GM18505 (cell line): ENCODE results near the gene ILKAP.

Experiments
- ATAC-seq: cut with Tn5 transposase; IDR thresholded peaks from one replicate; pipeline ENCODE4 v1.9.1; 2021; ENCODE audit not compliant: unreplicated experiment
- POLR2A ChIP-seq: IDR thresholded peaks from 4 replicates; pipeline ENCODE4 v1.6.1; 2011; ENCODE audit warnings: borderline replicate concordance; ENCODE audit not compliant: insufficient read depth, insufficient read length; ENCODE audit errors: extremely low read depth

Gene ILKAP

DNA sequence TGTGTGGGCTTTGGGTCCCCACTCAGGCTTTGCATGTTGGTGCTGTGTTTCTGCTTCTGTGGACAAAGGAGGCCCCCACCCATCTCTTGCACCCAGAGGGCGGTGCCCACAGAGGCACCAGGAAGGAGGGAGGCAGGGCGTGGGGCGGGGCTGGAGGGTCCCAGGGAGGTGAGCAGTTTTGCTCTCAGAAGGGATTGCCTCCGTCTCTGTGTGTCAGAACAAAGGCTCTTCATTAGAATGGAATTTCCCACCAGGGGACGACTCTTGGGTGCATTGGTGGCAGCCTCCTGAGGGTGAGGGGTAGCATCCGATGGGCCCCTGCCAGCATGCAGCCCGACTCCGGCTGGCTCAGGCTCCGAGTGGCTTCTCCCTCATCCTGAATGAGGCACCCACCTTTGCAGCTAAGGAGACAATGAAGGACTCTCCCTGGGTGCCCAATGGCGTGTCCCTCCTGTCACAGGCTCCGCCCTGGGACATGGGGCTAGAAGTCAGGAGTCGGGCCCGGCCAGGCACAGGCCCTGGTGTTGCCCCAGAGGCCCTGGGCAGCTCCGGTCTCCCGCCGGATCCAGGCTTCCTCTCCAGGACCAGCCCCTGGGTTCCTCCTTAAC lies 51.8 kb downstream of the ILKAP start:
- TF ChIP-seq POLR2A: no peak
- ATAC-seq: no peak

DNA sequence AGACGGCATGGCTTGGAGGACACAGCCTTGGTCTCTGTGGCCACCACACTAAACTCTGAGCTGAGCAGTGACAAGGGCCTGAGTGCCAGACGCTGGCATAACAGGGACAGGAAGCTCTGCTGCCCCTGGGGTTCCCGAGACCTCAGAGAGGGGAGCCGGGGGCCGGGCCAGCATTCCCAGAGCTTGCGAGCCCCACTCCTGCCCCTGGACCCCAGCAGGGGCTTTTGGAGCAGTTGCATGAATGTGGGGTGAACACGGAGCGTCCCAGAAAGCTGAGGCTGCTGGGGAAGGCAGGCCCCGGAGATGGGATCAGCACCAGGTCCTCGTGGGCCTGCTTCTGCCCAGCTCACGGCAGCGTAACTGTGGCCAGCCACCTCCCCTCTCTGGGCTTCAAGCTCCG lies 52.3 kb downstream of the ILKAP start:
- no peak for TF ChIP-seq POLR2A
- no peak for ATAC-seq

DNA sequence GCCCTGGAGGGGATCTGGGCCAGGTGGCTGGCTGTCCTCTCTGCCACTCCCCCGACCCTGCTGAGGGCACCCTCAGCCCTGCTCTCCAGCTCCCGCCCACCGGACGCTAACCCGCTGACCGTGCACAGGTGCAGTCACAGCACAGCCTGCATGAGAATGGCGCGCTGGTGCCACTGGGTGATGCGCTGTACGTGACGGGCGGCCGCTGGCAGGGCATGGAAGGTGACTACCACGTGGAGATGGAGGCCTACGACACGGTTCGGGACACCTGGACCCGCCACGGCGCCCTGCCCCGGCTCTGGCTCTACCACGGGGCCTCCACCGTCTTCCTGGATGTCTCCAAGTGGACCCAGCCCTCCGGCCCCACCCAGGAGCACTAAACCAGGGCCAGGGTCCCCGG lies 52.8 kb downstream of the ILKAP start:
- TF ChIP-seq POLR2A: no peak

DNA sequence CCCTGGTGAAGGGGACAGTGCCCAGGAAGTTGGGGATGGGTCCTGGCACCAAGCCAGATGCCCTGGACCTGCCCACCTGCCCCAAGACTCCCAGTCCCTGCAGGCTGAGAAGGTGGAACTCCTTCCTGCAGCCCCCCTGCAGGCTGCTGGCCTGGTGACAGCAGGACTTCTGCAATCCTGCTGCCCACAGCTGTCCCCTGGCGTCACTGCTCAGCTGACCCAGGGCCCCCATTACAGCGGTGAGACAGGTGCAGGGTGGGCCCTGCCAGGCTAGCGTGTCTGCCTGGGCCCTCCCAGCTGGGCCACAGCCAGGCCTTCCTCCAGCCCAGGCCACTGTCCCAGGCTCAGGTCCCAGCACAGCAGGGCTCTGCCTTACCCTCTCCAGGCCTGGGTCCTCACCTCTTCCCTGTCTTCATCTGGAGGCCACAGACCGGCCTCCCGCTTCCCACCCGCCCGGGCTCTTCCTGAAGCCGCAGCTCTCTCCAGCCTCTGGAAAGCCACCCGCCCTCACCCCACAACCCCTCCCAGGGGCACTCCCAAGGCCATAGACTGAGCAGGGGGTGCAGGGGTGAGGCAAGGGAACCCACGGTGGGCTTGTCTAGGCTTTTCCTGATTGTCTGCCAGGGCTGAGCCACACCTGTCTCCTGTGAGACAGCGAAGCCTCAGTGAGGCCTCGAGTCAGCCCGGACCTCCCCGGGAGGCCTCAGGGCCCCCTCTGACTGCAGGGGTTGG lies 53.5 kb downstream of the ILKAP start:
- ATAC-seq: no peak
- no peak for TF ChIP-seq POLR2A

More for the DNA sequence above, 52.8 kb downstream of the ILKAP start:
- no peak for ATAC-seq

DNA sequence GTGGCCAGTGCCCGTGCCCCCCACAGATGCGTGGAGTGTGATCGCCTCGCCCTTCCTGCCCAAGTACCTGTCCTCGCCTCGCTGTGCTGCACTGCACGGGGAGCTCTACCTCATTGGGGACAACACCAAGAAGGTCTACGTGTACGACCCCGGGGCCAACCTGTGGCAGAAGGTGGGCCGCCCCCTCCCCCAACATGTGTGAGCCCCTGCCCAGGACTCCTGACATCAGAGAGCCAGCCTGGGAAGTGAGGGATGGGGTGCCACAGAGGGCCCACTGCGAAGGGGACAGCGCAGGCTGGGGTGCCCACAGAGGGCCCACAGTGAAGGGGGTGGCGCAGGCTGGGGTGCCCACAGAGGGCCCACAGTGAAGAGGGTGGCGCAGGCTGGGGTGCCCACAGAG lies 54.5 kb downstream of the ILKAP start:
- no peak for ATAC-seq
- TF ChIP-seq POLR2A: no peak

DNA sequence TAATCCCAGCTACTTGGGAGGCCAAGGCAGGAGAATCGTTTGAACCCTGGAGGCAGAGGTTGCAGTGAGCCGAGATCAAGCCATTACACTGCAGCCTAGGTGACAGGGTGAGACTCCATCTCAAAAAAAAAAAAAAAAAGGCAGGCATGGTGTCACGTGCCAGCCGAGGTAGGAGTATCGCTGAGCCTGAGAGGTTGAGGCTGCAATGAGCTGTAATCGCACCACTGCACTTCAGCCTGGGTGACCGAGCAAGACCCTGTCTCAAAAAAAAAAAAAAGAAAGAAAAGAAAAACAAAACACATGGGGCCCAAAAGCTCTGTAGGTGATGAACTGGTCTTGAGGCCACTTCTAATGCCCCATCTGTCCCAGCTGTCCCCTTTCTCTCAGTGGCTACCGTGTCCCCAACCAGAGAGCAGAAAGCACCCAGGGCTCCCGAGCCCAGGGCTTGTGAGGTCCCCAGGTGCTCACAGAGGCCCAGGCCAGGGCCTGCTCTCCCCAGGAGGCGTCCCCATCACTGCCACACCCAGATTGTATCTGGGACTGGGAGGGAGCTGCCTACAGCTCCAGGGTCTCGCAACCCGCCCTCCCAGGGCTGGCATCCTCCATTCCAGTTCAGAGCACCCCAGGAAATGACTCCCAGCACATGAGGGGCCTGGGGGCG lies 56.5 kb downstream of the ILKAP start:
- ATAC-seq: no peak

DNA sequence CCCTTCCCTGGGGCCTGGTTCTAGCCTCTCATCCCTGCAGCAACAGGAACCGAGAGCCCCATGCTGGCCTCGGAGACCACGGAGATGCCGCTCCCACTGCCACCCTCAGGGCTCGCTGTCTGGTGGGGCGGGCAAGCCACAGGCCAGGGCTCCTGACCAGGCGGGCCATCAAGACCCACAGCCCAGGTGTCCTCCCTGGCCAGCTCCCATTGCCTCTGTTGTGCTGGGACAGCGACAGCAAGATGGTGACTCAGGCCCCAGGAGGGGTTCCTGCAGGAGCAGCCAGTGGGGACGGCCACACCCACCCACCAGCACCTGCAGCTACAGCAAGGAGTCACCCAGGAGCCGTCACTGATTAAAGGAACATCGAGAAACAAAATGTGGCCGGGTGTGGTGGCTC lies 57.6 kb downstream of the ILKAP start:
- ATAC-seq: no peak
- TF ChIP-seq POLR2A: no peak

More for the DNA sequence above, 56.5 kb downstream of the ILKAP start:
- no peak for TF ChIP-seq POLR2A

DNA sequence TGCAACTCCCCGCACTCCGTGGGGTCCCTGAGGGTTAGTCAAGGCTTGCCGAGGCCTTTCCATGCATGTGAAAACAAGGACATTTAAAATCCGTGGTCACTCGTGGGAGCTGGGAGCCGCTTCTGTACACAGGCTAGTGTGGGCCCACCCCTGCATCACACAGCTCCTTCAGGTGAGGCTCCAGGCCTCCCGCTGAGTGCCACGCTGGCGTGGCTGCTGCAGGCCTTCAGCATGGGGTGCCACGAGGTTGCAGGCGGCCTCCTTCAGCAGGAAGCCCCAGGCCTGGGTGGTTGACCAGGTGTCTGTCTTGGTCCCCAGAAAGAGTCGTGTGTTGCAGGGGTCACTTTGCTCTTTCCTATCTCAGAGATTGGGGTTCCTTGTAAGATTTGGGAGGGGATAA lies 58.4 kb downstream of the ILKAP start:
- no peak for TF ChIP-seq POLR2A
- ATAC-seq: no peak

DNA sequence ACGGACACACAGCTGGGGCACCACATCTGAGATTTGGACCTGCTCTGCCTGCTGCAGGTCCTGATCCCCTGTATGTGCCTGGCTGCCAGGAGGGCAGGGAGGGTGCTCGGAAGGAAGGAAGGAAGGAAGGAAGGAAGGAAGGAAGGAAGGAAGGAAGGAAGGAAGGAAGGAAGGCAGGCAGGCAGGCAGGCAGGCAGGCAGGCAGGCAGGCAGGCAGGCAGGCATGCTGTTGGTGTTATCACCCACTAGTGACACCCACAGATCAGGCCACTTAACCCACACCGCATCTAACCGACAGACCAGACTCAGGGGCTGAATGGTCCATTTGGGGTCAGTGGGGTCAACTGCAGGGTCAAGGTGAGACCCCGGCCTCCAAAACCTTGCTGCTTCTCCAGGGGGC lies 59.2 kb downstream of the ILKAP start:
- no peak for ATAC-seq
- TF ChIP-seq POLR2A: no peak

DNA sequence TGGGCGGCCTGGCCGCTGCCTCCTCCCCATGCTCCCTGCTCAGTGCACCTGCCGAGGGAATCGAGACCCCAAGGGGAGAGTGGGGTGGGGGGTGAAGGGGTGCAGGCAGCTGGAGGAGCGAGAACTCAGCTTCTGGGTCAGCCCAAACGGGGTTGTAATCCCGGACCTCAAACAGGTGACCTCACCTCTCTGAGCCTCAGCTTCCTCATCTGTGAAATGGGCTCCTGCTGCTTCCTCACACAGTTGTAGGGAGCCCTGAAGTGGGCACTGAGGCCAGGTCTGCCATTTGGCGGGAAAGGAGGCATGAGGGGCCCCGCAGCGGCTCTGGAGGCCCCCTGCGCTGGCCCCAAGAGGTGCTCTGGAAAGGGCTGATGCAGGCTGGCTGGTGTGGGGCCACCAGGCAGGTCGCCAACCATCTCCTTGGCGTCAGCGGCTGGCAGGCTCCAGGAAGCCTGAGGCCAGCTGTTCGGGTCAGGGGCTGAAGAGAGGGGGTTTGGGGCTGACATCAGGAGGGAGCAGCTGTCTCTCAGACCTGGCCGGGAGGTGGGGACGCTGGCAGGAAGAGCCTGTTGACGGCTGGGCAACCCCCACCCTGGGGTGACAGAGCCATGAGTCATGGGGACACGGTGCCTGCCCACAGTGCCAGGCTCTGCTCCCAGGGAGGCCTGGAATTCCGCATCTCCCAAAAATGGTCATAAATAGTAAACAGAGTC lies 60.1 kb downstream of the ILKAP start:
- ATAC-seq: no peak
- no peak for TF ChIP-seq POLR2A

DNA sequence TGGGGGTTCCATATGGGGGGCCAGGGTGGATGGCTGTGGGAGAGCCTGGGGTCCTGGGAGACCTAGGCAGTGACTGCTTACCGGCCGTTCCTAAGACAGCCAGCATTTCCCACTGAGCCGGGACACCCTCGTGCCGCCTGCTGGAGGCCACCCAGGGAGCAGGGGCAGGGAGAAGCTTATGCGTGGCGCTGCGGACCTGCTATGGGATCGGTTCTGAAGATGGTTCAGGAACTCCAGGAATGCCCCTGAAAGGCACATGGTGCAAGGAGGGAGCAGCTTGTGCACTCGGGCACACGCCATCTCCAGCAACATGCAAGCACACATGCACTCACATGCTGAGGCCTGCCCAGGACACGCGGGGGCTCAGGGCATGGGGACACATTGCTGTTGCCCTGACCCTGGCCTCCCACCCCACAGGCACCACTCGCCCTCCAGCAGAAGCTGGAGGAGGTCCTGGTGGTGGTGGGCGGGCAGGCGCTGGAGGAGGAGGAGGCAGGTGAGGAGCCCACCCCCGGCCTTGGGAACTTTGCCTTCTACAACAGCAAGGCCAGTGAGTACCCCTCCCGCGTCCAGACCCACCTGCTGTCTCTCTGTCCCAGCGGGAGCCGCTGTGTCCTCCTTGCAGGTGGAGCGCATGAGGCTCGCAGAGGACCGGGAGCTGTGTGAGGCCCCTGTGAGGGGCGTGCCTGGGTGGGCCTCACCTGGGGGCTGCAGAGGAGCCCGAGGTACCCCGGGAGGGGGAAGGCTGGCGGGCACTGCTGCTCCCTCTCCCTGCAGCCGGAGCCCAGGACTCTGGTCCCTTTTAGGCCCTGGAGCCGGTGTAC lies 60.9 kb downstream of the ILKAP start:
- no peak for ATAC-seq
- TF ChIP-seq POLR2A: no peak

DNA sequence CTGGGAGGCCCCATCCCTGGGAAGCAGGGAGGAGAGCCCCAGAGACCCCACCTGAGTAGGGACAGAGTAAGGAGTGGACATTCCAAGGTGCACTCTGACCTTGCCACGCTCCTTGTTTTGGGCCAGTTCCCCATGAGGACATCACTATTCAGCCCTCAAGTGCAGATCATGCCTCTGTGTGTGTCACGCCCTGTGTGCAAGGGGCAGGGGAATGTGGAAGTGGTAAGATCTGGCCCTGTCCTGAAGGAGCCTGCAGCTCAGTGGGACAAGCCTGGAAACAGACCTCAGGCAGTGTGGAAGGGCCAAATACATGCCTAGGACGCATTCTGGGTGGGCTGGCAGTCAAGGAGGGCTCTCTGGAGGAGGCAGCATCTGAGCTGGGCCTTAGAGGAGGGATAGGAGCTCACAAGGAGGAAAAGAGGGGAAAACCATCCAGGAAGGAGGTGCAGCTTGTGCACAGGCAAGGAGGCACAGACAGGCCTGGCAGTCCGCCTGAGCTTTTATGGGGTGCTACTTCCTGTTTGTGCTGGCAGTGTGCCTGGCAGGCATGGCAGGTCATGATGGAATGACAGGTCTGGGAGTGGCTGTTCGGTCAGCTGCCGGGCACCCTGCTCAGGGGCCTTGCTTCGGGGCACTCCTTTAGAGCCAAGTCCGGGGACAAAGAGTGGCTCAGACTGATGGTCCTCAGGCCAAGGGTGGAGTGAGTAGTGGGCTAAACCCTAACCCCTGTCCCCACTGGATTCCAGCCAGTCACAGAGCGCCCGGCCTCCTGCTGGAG lies 61.8 kb downstream of the ILKAP start:
- TF ChIP-seq POLR2A: no peak
- no peak for ATAC-seq

DNA sequence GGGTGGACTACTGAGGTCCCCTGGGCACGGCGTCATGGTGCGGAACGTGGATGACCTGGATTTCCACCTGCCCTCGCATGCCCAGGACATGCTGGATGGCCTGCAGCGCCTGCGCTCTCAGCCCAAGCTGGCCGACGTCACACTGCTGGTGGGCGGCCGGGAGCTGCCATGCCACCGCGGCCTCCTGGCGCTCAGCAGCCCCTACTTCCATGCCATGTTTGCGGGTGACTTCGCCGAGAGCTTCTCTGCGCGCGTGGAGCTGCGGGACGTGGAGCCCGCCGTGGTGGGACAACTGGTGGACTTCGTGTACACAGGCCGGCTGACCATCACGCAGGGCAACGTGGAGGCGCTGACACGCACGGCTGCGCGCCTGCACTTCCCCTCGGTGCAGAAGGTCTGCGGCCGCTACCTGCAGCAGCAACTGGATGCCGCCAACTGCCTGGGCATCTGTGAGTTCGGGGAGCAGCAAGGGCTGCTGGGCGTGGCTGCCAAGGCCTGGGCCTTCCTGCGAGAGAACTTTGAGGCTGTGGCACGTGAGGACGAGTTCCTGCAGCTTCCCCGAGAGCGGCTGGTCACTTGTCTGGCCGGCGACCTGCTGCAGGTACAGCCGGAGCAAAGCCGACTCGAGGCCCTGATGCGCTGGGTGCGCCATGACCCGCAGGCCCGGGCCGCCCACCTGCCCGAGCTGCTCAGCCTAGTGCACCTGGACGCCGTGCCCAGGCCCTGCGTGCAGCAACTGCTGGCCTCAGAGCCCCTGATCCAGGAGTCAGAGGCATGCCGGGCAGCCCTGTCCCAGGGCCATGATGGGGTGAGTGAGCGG lies 62.6 kb downstream of the ILKAP start:
- no peak for ATAC-seq
- no peak for TF ChIP-seq POLR2A
